HG03571 (cell line): Measurements from ENCODE around the gene XCL2.
"Not testable (repeated sequence)": the region's sequence is repeated elsewhere in the genome, so short reads cannot be mapped to it uniquely, and the experiment has no call there.

Experiments used
- ATAC-seq: cut with Tn5 transposase; IDR thresholded peaks from one replicate; pipeline ENCODE4 v1.9.1; 2021; ENCODE audit not compliant: unreplicated experiment

XCL2 gene

DNA sequence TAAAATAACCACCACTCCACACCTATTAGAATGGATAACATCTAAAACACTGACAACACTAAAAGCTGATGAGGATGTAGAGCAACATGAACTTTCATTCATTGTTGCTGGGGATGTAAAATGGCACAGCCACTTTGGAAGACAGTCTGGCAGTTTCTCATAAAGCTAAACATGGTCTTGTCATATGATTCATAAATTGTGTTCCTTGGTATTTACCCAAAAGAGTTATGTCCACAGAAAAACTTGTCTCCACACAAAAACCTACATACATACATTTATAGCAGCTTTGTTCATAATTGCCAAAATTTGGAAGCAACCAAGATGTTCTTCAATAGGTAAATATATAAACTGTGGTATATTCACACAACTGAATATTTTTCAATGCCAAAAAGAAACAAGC is 16.6 kb upstream of the XCL2 start:
- ATAC-seq: no peak

DNA sequence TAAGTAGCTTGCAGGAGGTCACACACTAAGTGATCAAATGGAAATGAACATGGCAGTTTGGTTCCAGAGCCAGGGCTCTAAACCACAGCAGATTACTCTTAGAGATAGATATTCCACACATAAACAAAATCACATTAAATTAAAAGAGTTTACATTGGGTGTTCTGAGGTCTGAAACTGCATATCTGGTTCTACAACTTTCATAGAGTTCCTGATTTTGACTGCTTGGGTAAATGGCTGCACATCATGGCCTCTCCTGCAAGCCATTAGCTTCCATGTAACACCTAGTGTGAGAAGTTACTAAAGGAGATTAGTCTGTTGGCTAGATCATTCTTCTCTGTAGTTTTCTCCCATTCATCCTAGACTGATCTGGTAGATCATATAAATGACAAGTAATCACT is 12.8 kb upstream of the XCL2 start:
- no peak for ATAC-seq

GRCh38 chr1:168555508-168556046 is 11.8 kb upstream of the XCL2 start:
- ATAC-seq: no peak

GRCh38 chr1:168554603-168555483 is 11.0 kb upstream of the XCL2 start:
- no peak for ATAC-seq

DNA sequence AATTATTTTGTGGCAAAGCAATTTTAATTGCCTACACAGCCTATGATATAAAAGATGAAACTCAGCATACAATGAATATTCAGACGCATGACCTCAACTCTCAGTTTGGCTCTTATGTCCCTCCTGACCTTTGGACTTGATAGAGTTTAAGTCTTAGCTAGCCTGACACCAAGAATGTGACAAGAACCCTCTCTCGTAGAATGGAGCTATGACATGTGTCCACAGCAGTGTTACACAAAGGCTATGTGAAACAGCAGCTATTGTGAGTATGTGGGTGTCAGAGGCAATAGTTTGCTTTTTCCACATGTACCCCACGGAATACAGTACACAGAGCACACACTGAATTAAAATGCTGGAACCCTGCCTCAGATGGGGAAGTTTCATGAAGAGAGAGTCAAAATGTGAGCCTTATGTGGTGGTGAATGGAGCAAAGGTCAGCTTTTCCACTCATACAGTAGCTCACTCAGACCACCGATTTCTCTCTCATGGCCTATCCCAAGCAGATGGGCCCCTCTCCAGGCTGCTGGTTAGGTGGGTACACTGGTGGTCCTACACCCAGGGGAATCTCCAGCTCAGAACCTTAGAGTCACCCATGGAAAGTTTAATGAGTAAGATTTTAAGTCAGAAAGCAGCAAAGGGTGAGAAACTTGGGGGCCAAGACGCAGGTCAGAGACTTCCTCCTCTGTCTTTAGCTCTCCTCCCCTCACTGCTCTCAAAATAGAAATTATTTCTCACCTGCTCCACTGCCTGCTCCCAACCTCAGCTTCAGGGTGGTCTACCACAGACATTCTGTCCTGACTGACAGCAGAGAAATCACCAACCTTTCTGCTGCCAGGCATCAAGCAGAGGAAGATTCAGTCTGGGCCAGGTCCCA is 10.1 kb upstream of the XCL2 start:
- ATAC-seq: no peak

DNA sequence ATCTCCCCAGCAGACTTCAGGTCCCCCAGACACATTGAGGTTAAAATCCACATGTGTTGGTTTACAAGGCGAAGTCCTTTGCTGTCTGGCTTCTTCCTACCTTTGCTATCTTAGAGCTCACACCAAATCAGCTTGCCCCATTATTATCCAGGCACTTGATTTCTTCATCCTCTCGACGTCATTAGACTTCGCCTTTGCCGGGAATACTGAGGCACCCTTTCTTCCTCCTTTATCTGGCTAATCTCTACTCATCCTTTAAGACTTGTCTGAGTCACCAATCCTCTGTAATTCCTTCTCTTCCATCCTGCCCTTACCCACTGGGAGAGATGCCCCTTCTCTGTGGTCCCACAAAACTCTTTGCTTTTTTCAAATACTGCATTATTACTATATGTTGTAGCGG is 9.2 kb upstream of the XCL2 start:
- no peak for ATAC-seq

DNA sequence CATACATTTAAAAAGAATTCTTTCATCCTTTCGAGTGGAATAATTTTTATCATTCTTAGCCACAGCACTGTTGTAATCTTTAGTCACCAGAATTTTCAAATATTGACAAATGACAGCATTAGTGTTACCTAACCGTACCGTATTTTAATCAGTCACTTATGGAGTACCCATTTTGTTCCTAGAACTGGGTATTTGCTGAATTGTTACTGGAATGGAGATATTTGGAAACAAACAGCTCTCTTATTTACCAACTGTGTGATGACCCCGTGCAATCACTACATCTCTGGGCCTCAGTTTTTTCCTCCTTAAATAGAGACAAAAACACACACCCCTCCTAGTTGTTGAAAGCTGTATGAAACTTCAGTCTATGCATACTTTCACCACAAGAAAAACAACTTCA is 7.9 kb upstream of the XCL2 start:
- ATAC-seq: no peak

- ATAC-seq: no peak
Observed at GRCh38 chr1:168550971-168551370, 7.2 kb upstream of the XCL2 start.

- not testable (repeated sequence) for ATAC-seq
Observed at GRCh38 chr1:168546553-168546895, 2.7 kb upstream of the XCL2 start.

- ATAC-seq: not testable (repeated sequence)
Observed at GRCh38 chr1:168545678-168546552, 2.1 kb upstream of the XCL2 start.

- ATAC-seq: not testable (repeated sequence)
Observed at GRCh38 chr1:168542978-168543377, 819 bp downstream of the XCL2 start.

DNA sequence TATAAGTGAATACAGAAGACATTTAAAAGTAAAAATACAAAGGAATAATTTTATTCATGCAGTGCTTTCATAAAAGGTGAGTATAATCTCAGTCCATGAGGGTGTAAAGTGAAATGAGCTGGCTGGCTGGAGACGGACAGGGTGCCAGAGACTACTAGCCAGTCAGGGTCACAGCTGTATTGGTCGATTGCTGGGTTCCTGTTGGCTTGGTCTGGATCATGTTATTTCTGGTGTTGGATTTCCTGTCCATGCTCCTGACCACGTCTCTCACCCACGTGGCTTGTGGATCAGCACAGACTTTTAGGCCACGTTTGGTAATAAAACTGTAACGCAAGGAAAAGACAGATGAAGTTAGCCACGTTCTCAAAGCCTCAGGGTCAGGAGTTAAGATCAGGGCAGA is 3.0 kb downstream of the XCL2 start:
- not testable (repeated sequence) for ATAC-seq

GRCh38 chr1:168535536-168535935 is 8.3 kb downstream of the XCL2 start:
- peak; percentile 83 for ATAC-seq

DNA sequence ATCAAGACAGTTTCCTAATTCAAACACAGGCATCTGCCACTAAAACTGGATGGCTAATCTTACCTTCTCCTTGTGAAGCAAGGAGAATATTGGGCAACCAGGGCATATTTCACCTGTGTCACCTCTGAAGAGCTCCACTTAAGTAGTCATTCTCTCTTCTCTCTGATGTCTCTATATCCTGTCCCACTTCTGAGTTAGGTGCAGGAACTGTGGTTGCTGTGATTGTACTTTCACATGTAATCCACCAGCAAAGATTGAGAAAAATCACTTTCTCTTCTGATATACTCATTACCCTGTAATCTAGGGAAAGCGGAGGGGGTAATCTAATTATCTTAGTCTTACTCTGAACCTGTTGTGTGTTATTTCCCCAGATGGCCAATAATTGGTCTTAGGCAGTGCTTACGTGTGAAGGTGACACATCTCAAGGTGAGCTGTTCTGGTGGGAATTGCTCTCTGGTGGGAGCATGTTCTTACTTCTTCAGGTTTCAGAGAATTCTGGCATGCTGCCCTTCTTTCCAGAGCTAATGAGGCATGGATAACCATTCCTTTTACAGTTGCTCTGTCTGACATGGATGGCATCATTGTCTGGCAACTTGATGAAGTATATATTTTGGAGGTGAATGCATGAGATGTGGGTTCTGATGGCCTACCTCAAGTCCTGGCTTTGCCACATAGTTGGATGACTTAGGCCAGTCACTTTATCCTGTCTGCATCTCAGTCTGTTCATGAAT is 12.0 kb downstream of the XCL2 start:
- no peak for ATAC-seq

- no peak for ATAC-seq
Observed at GRCh38 chr1:168529518-168529917, 14.3 kb downstream of the XCL2 start.

- no peak for ATAC-seq
Observed at GRCh38 chr1:168521401-168522000, 22.3 kb downstream of the XCL2 start.

GRCh38 chr1:168520832-168521231 is 23.0 kb downstream of the XCL2 start:
- ATAC-seq: no peak

GRCh38 chr1:168520052-168520751 is 23.6 kb downstream of the XCL2 start:
- no peak for ATAC-seq

DNA sequence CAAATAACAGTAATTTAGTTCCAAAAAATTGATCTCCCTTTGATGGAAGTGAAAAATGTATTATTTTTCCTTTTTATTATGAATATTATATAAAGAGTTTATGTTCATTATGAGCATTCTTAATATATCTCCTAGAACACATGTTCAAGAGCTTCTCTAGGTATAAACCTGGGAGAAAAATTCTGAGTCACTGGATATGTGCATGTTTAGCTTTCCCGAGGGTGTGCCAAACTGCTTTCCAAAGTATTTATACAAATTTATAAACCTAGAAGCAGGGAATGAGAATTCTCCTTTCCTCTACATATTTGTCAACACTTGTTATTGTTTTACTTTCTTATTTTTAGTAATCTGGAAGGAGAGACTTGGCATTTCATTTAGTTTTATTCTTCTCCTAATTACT is 25.0 kb downstream of the XCL2 start:
- no peak for ATAC-seq
